Measurements from ENCODE around the gene XBP1.
"Not testable (repeated sequence)": the region's sequence is repeated elsewhere in the genome, so short reads cannot be mapped to it uniquely, and the experiment has no call there.

XBP1 gene

GRCh38 chr22:28800308-28801041 is at the start of gene XBP1:
Gene XBP1 (minus strand): TSS chr22:28800569.
- peak; percentile 82 to 86 for DNase-seq (ENCODE audit: low read depth in 1 of 2, low spot score in 1 of 2)

- DNase-seq (ENCODE audit: low read depth in 1 of 2, low spot score in 1 of 2) = no peak
These were observed 46.6 kb upstream of the XBP1 start for GRCh38 chr22:28846994-28847393.

GRCh38 chr22:28844277-28844676 is 43.9 kb upstream of the XBP1 start:
- not testable (repeated sequence) for DNase-seq (ENCODE audit: low read depth in 1 of 2, low spot score in 1 of 2)

GRCh38 chr22:28843633-28844032 is 43.3 kb upstream of the XBP1 start:
- DNase-seq (ENCODE audit: low read depth in 1 of 2, low spot score in 1 of 2) = no peak

DNA sequence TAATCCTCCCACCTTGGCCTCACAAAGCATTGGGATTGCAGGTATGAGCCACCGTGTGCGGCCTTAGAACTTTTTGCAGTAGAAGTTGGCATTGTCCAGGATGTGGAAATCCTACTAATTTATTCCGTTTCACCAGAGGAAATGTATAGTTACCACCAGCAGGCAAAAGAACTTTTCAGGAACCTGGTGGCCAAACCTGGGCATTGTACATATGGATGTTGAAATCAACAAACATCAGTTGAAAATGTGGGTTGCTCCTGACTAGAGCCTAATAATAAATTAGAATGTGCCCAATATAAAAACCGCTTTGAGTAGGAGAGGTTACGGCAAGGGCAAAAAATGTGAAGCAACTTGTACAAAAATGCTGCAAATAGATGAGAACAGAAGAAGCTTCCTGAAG is 40.7 kb upstream of the XBP1 start:
- DNase-seq (ENCODE audit: low read depth in 1 of 2, low spot score in 1 of 2) = no peak

GRCh38 chr22:28838971-28839370 is 38.6 kb upstream of the XBP1 start:
- no peak for DNase-seq (ENCODE audit: low read depth in 1 of 2, low spot score in 1 of 2)

GRCh38 chr22:28837640-28838039 is 37.3 kb upstream of the XBP1 start:
- DNase-seq (ENCODE audit: low read depth in 1 of 2, low spot score in 1 of 2) = no peak

GRCh38 chr22:28835630-28836189 is 35.3 kb upstream of the XBP1 start:
- no peak for DNase-seq (ENCODE audit: low read depth in 1 of 2, low spot score in 1 of 2)

DNA sequence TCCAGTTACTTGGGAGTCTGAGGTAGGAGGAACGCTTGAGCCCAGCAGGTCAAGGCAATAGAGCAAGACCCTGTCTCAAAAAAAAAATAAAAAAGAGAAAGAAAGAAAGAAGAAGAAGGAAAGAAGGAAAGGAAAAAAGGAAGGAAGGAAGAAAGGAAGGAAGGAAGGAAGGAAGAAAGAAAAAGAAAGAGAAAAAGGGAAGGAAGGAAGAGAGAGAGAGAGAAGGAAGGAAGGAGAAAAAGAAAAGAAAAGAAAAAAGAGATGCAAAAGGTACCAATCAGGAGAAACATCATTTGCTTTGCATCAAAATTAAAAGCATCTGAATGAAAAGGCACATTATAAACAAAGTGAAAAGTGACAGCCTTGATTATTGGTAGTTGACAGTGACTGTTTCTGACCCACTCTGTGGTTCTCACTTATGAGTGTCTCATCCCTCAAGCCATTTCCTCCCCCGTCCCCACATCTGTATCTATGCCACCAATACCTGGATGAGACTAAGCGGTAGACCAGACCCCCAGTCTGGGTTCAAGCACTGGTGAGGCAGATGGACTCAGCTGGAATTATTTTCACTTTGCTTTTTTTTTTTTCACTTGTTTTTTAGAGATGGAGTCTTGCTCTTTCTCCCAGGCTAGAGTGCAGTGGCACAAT is 33.0 kb upstream of the XBP1 start:
- no peak for DNase-seq (ENCODE audit: low read depth in 1 of 2, low spot score in 1 of 2)

GRCh38 chr22:28832731-28833130 is 32.4 kb upstream of the XBP1 start:
- no peak for DNase-seq (ENCODE audit: low read depth in 1 of 2, low spot score in 1 of 2)

DNA sequence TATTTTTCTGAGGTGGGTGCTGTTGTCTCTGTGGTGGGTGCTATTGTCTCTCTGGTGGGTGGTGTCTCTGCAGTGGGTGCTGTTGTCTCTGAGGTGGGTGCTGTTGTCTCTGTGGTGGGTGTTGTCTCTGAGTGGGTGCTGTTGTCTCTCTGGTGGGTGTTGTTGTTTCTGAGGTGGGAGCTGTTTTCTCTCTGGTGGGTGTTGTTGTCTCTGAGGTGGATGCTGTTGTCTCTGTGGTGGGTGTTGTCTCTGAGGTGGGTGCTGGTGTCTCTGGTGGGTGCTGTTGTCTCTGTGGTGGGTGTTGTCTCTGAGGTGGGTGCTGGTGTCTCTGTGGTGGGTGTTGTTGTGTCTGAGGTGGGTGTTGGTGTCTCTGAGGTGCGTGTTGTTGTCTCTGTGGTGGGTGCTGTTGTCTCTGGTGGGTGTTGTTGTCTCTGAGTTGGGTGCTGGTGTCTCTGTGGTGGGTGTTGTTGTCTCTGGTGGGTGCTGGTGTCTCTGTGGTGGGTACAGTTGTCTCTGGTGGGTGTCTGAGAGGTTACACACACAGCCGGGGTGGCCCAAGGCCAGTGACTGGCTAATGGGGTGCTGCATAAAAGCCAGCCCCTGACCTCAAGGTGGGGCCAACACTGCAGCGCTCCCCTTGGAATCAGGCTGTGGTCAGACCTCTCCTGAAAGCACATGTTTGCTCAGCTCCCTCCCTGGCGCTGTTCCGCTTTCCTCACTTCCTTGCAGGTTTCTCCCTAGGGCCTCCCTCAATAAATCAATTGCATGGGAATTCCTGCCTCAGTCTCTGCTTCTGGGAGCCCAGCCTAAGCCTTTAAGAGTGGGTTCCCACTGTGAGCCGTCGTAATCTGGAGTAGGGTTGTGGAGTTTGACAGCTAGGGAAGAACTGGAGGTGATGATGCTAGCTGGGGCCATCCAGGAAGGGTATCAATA is 31.0 kb upstream of the XBP1 start:
- DNase-seq (ENCODE audit: low read depth in 1 of 2, low spot score in 1 of 2) = no peak

DNA sequence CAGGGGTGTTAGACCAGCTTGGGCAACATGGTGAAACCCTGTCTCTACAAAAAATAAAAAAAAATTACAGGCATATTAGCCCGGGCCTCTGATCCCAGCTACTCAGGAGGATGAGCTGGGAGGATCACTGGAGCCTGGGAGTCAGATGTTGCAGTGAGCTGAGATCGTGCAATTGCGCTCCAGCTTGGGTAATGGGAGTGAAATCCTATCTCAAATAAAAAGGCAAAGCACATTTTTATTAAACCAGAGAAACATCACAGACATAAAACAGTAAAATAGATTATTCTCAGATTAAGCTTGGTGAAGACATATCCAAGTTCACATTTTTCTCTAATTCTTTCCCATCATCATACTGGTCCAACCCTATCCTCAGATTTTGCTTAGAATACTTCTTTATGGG is 30.1 kb upstream of the XBP1 start:
- no peak for DNase-seq (ENCODE audit: low read depth in 1 of 2, low spot score in 1 of 2)

GRCh38 chr22:28829358-28830181 is 29.2 kb upstream of the XBP1 start:
- DNase-seq (ENCODE audit: low read depth in 1 of 2, low spot score in 1 of 2) = peak; percentile 52 to 57

- DNase-seq (ENCODE audit: low read depth in 1 of 2, low spot score in 1 of 2) = no peak
These were observed 26.6 kb upstream of the XBP1 start for GRCh38 chr22:28826921-28827320.

GRCh38 chr22:28826430-28826829 is 26.1 kb upstream of the XBP1 start:
- DNase-seq (ENCODE audit: low read depth in 1 of 2, low spot score in 1 of 2) = not testable (repeated sequence)

DNA sequence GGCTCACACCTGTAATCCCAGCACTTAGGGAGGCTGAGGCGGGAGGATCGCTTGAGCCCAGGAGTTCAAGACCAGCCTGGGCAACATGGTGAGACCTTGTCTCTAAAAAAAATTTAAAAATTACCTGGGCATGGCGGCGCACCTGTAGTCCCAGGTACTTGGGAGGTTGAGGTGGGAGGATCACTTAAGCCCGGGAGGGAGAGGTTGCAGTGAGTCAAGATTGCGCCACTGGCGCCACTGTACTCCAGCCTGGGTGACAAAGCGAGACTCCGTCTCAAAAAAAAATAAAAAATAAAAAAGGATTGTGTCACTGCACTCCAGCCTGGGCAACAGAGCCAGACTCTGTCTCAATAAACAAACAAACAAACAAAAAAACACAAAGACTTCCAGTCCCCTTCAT is 24.1 kb upstream of the XBP1 start:
- DNase-seq (ENCODE audit: low read depth in 1 of 2, low spot score in 1 of 2) = not testable (repeated sequence)

- no peak for DNase-seq (ENCODE audit: low read depth in 1 of 2, low spot score in 1 of 2)
These were observed 22.7 kb upstream of the XBP1 start for GRCh38 chr22:28822930-28823551.

- no peak for DNase-seq (ENCODE audit: low read depth in 1 of 2, low spot score in 1 of 2)
These were observed 21.1 kb upstream of the XBP1 start for GRCh38 chr22:28821452-28821851.

DNA sequence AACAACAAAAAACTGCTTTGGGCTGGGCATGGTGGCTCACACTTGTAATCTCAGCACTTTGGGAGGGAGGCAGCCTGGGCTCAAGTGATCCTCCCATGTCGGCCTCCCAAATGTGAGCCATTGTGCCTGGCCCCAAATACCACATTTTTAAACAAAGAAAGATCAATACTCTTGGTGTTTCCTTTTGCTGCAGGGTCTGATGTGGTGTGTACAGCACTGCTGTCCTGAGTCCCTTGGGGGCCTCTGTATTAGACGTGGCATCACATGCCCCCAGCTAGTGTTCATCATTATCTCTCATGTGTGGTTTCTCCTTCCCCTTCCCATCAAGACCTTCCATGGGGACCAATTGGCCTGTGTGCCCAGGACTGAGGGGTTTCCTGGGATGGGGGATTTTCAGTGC is 20.5 kb upstream of the XBP1 start:
- no peak for DNase-seq (ENCODE audit: low read depth in 1 of 2, low spot score in 1 of 2)

Measured in stimulated activated CD4-positive, alpha-beta T cell treated with anti-CD3 and anti-CD28 coated beads, Interleukin-15, amount 100 ng/mL, for 1 hour (primary cell).